Testis (tissue), 3 donors: ENCODE measurements around the gene MARCHF3. TPM values are rescaled to one million over a fixed set of nuclear protein-coding genes. Genes with fewer than 3 reads are reported as not detected.

Source experiments
- DNase-seq: peaks from one replicate; pipeline ENCODE4 v3.0.0-alpha.2; 2019
- H3K27ac ChIP-seq, 2 donors: fragments of 200-600 bp; sonication (generic); one replicate each; pipeline ENCODE4 v1.5.1; 2019
- H3K27me3 ChIP-seq: fragments of 200-600 bp; sonication (generic); one replicate; pipeline ENCODE4 v1.5.1; 2019
- H3K36me3 ChIP-seq: fragments of 200-600 bp; sonication (generic); one replicate; pipeline ENCODE4 v1.5.1; 2017; ENCODE audit warnings: low read depth; ENCODE audit errors: missing control alignments
- H3K4me1 ChIP-seq: fragments of 200-600 bp; sonication (generic); one replicate; pipeline ENCODE4 v1.5.1; 2019
- H3K4me3 ChIP-seq, 2 donors: fragments of 200-600 bp; sonication (generic); one replicate each; pipeline ENCODE4 v1.5.1; 2017 to 2019
- H3K9me3 ChIP-seq: fragments of 200-600 bp; sonication (generic); one replicate; pipeline ENCODE4 v1.5.1; 2017
- CTCF ChIP-seq, 3 experiments: fragments of 450-650 bp in 2 of 3; fragments of 200-600 bp in 1 of 3; sonication (generic) in 1 of 3; IDR thresholded peaks; one replicate each; pipeline ENCODE4 v1.5.1; 2016 to 2019; ENCODE audit warnings: antibody characterized with exemption in 3 of 3, mild to moderate bottlenecking in 2 of 3, moderate library complexity in 1 of 3
- POLR2A ChIP-seq: fragments of 450-650 bp; IDR thresholded peaks from one replicate; pipeline ENCODE4 v1.6.1; 2017; ENCODE audit warnings: antibody characterized with exemption, mild to moderate bottlenecking, moderate library complexity
- WGBS, 2 donors: methylation state at CpG; one replicate each; pipeline ENCODE4 v1.1.5; 2018; 5-methylcytosine and 5-hydroxymethylcytosine counted together
- intact Hi-C: fragments of 100-400 bp; cut with DNase I; formaldehyde crosslinking; loops from one replicate; pipeline ENCODE4 v1.15.1; 2023; ENCODE audit warnings: low total_unique reads
- polyA plus RNA-seq: library from polyadenylated mRNA; stranded (reverse); fragments of 350-450 nt; fragmentation: Illumina TruSeq; extraction: RNeasy Lipid Tissue Mini Kit (QIAGEN cat#74804); gene quantifications from one replicate; pipeline ENCODE4 v1.2.3, GENCODE V29; 2014; ENCODE audit warnings: low read depth, low replicate concordance; ENCODE audit not compliant: insufficient read depth
- total RNA-seq, 2 donors: library from RNA; depleted of rRNA; stranded (reverse); fragments of >200 nt; gene quantifications; one replicate each; pipeline ENCODE4 v1.2.3, GENCODE V29; 2016

MARCHF3 gene
- total and polyA plus RNA-seq, 3 donors from 2014 or later = 34.0 to 81.9 (median 38.8) TPM

- Histone ChIP-seq H3K9me3 (no peaks in the 10 kb centered on the region), H3K4me1 (peaks cover 5% of the 10 kb centered on the region), H3K4me3 (no peak overlapping the region), H3K27ac (no peak overlapping the region), H3K36me3 (no peaks in the 10 kb centered on the region), H3K27me3 (no peaks in the 10 kb centered on the region)
- no peak for DNase-seq
- TF ChIP-seq CTCF (IDR thresholded peaks at IDR 0.05) (no peak), POLR2A (no peak)
- intact Hi-C loops = no loop called here
- 66 to 68% methylated on average over 3 of the region's 3 CpGs for WGBS, 2 donors
Measured at GRCh38 chr5:126865299-126865698, 165.1 kb downstream of the MARCHF3 start.

GRCh38 chr5:126864042-126864688, 166.2 kb downstream of the MARCHF3 start:
- Histone ChIP-seq H3K36me3 (no peaks in the 10 kb centered on the region), H3K27ac (no peak overlapping the region), H3K9me3 (no peaks in the 10 kb centered on the region), H3K4me3 (peak overlapping the region in 1 of 2 donors; percentile 30), H3K27me3 (no peaks in the 10 kb centered on the region), H3K4me1 (peaks cover 5% of the 10 kb centered on the region)
- no peak for TF ChIP-seq POLR2A
- no peak for TF ChIP-seq CTCF (IDR thresholded peaks at IDR 0.05)
- peak; percentile 69 for DNase-seq
- WGBS, 2 donors = 56 to 67% methylated on average over 22 of the region's 22 CpGs
- intact Hi-C loops = no loop called here

GRCh38 chr5:126863402-126863801, 167.0 kb downstream of the MARCHF3 start:
- no peaks in the 10 kb centered on the region for H3K27me3 ChIP-seq
- no peak for DNase-seq
- H3K27ac ChIP-seq = no peak overlapping the region
- no peaks in the 10 kb centered on the region for H3K9me3 ChIP-seq
- no peaks in the 10 kb centered on the region for H3K36me3 ChIP-seq
- no peak for TF ChIP-seq CTCF (IDR thresholded peaks at IDR 0.05)
- TF ChIP-seq POLR2A = no peak
- 46 to 76% methylated on average over 4 of the region's 4 CpGs for WGBS, 2 donors
- intact Hi-C loops = no loop called here
- no peak overlapping the region for H3K4me3 ChIP-seq
- no peaks in the 10 kb centered on the region for H3K4me1 ChIP-seq

GRCh38 chr5:126858441-126858840, 171.9 kb downstream of the MARCHF3 start:
- DNase-seq = no peak
- intact Hi-C loops = no loop called here
- H3K4me1 ChIP-seq = peaks cover 9% of the 10 kb centered on the region
- no peaks in the 10 kb centered on the region for H3K9me3 ChIP-seq
- no peaks in the 10 kb centered on the region for H3K27me3 ChIP-seq
- WGBS, 2 donors = 81 to 92% methylated on average over 11 of the region's 11 CpGs
- H3K36me3 ChIP-seq = no peaks in the 10 kb centered on the region
- no peak overlapping the region for H3K27ac ChIP-seq
- no peak overlapping the region for H3K4me3 ChIP-seq
- no peak for TF ChIP-seq CTCF (IDR thresholded peaks at IDR 0.05)
